Hematopoietic multipotent progenitor cell treated with erythropoietin and hydrocortisone succinate and interleukin-3 and kit ligand, for 6 days (in vitro differentiated cells): ENCODE measurements around the gene CCDC200.
"Not testable (repeated sequence)": the region's sequence is repeated elsewhere in the genome, so short reads cannot be mapped to it uniquely, and the experiment has no call there.

Source experiments
- DNase-seq: peaks from one replicate; pipeline ENCODE4 v3.0.0-alpha.2; 2015

The CCDC200 gene

DNA sequence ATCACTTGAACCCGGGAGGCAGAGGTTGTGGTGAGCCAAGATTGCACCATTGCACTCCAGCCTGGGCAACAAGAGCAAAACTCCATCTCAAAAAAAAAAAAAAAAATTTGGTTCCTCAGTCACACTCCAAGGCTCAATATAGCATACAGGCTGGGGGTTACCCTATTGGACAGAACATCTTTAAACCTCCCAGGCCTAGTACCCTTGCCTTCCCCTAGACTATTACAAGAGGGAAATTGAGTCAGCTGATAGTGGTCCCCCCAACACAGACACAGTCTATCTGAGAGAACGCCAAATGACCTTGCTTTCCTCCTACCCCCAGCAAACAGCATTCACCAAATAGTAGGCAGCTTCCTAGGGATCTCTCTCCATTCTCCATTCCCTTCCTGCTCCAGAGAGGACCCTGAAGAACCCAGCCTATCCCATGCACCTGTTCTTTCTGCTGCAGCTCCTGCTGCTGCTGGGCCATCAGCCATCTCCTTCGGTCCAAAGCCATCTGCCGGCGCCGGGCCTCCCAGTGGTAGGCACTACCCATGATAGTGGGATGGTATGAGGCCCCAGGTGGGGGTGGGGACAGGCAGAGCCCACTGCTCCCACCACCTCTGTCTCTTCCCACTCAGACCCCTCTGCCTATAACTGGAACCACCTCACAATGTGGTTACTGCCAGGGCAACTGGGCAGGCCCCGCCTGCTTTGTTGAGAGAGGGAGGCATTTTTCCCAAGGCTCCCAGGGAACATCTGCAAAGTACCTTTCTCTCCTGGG is at the start of gene CCDC200:
Gene CCDC200, minus strand, starts transcription at position 604 of the 763 bp plus-strand sequence. Its CDS starts 69 bp downstream, at position 535.
- not testable (repeated sequence) for DNase-seq

DNA sequence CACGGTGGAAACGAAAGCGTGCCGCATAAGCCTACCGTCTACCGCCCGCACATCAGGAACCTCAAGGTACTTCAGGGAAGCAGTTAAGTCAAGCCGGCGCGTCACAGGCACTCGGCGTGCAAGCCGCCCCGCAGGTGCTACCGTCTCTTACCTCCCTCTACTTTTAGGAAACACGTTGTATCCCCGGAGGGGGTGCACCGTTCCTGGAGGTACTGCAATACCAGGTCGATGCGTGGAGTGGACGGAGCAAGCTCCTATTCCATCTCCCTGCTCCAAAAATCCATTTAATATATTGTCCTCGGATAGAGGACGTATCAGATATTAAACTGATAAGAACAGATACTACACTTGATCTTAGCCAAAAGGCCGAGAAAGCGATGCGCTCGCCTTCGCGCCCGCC is 44.5 kb upstream of the CCDC200 start:
- not testable (repeated sequence) for DNase-seq

DNA sequence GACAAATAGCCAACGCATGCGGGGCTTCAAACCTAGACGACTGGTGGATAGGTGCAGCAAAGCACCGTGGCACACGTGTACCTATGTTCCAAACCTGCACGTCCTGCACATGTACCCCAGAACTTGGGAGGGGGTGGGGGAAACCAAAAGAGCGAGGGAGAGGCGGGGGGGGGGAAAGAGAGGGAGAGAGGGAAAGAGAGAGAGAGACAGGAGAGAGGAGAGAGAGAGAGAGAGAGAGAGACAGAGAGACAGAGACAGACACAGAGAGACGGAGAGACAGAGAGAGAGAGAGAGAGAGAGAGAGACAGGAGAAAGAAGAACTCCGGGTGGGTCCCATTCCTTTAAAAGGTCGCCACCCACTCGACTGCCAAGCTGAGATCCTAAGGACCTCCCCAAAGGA is 44.1 kb upstream of the CCDC200 start:
- DNase-seq, result not testable (repeated sequence)

DNA sequence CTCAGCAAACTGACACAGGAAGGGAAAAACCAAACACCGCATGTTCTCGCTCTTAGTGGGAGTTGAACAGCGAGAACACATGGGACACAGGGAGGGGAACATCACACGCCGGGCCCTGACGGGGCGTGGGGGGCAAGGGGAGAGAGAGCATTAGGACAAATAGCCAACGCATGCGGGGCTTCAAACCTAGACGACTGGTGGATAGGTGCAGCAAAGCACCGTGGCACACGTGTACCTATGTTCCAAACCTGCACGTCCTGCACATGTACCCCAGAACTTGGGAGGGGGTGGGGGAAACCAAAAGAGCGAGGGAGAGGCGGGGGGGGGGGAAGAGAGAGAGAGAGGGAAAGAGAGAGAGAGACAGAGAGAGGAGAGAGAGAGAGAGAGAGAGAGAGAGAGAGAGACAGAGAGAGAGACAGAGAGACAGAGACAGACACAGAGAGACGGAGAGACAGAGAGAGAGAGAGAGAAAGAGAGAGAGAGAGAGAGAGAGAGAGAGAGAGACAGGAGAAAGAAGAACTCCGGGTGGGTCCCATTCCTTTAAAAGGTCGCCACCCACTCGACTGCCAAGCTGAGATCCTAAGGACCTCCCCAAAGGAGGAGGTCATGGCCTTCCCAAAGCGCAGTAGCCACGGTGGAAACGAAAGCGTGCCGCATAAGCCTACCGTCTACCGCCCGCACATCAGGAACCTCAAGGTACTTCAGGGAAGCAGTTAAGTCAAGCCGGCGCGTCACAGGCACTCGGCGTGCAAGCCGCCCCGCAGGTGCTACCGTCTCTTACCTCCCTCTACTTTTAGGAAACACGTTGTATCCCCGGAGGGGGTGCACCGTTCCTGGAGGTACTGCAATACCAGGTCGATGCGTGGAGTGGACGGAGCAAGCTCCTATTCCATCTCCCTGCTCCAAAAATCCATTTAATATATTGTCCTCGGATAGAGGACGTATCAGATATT is 42.4 kb upstream of the CCDC200 start:
- not testable (repeated sequence) for DNase-seq

DNA sequence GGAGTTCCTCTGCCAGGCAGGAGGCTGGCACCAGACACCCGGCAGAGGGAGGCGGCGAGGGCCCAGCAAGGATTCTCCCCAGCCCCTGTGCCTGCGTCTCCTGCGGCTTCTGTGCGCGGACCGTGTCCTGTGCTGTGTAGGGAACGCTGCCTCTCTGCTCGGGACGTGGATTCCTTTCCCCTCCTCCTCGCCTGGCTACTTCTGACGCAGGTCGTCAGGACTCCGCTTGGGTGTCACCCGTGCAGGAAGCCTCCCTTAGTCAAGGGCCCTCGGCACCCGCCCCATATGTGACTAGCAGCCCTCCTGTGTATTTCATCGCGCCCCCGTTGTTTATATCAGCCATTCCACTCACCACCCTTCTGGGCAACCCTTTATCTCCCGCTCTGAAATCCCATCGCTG is 18.0 kb upstream of the CCDC200 start:
- not testable (repeated sequence) for DNase-seq

DNA sequence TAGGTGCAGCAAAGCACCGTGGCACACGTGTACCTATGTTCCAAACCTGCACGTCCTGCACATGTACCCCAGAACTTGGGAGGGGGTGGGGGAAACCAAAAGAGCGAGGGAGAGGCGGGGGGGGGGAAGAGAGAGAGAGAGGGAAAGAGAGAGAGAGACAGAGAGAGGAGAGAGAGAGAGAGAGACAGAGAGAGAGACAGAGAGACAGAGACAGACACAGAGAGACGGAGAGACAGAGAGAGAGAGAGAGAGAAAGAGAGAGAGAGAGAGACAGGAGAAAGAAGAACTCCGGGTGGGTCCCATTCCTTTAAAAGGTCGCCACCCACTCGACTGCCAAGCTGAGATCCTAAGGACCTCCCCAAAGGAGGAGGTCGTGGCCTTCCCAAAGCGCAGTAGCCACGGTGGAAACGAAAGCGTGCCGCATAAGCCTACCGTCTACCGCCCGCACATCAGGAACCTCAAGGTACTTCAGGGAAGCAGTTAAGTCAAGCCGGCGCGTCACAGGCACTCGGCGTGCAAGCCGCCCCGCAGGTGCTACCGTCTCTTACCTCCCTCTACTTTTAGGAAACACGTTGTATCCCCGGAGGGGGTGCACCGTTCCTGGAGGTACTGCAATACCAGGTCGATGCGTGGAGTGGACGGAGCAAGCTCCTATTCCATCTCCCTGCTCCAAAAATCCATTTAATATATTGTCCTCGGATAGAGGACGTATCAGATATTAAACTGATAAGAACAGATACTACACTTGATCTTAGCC is 12.4 kb upstream of the CCDC200 start:
- not testable (repeated sequence) for DNase-seq

DNA sequence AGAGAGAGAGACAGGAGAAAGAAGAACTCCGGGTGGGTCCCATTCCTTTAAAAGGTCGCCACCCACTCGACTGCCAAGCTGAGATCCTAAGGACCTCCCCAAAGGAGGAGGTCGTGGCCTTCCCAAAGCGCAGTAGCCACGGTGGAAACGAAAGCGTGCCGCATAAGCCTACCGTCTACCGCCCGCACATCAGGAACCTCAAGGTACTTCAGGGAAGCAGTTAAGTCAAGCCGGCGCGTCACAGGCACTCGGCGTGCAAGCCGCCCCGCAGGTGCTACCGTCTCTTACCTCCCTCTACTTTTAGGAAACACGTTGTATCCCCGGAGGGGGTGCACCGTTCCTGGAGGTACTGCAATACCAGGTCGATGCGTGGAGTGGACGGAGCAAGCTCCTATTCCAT is 11.2 kb upstream of the CCDC200 start:
- DNase-seq, result not testable (repeated sequence)

DNA sequence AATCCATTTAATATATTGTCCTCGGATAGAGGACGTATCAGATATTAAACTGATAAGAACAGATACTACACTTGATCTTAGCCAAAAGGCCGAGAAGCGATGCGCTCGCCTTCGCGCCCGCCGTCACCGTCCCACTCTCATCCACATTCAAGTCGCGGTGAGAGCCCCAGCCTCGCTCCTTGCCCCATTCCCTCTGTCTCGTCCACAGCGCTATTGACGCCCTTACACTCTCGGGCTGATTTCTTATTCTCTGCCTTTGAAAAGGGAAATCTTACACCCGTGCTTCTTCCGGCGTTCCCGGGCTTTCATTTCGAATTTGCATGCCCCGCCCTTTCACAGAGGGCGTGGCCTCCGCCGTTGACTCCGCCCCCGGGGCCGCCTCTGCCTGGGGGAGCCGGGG is 5.5 kb upstream of the CCDC200 start, which contains the start of gene RNU2-1:
Gene RNU2-1, minus strand, starts transcription at position 101 of the 400 bp plus-strand sequence.
- not testable (repeated sequence) for DNase-seq

DNA sequence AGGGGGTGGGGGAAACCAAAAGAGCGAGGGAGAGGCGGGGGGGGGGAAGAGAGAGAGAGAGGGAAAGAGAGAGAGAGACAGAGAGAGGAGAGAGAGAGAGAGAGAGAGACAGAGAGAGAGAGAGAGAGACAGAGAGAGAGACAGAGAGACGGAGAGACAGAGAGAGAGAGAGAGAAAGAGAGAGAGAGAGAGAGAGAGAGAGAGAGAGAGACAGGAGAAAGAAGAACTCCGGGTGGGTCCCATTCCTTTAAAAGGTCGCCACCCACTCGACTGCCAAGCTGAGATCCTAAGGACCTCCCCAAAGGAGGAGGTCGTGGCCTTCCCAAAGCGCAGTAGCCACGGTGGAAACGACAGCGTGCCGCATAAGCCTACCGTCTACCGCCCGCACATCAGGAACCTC is 4.8 kb upstream of the CCDC200 start:
- DNase-seq, result not testable (repeated sequence)

DNA sequence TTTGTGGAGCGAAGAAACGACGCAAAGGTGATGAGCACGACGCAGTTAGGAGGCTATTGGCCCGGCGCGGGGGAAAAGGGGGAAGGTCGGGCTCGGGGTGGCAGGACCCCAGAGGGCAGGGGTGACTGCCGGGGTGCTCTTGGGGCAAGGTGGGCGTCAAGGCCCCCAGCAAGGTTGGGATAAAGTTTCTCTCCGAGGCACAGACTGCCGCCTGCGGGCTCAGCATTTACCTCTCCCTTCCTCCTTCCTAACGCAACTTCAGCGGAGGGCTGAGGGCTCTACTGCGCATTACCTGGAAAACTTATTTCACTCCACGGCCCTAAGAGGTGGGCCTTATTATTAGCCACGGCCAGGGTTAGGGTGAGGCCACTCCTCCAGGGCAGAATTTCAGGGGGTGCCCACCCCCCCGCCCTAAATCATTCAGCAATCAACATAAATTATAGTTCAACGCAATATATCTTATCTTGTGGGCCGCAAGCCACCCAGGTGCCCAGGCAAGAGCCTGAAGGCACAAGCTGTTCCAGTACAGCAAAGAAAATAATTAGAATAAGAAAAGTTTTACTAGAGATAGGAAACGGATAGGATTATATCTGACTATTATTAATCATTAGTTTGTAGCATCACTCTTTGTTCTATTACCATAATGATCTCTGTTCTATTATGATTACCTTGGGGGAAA is 3.7 kb upstream of the CCDC200 start:
- peak; percentile 45 for DNase-seq

DNA sequence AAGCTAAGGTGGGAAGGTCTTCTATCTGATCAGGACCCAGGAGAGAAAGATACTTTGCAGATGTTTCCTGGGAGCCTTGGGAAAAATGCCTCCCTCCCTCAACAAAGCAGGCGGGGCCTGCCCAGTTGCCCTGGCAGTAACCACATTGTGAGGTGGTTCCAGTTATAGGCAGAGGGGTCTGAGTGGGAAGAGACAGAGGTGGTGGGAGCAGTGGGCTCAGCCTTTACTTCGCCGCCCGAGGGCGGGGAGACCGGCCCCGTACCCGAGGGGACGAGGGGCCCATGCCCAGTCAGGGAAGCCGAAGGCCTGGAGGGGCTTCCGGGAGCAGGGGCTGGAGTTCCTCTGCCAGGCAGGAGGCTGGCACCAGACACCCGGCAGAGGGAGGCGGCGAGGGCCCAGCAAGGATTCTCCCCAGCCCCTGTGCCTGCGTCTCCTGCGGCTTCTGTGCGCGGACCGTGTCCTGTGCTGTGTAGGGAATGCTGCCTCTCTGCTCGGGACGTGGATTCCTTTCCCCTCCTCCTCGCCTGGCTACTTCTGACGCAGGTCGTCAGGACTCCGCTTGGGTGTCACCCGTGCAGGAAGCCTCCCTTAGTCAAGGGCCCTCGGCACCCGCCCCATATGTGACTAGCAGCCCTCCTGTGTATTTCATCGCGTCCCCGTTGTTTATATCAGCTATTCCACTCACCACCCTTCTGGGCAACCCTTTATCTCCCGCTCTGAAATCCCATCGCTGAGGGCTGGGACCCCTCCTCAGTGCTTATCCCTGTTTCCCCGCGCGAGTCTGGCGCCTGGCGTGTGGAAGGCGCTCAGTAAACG is 3.0 kb upstream of the CCDC200 start:
- DNase-seq, result not testable (repeated sequence)

DNA sequence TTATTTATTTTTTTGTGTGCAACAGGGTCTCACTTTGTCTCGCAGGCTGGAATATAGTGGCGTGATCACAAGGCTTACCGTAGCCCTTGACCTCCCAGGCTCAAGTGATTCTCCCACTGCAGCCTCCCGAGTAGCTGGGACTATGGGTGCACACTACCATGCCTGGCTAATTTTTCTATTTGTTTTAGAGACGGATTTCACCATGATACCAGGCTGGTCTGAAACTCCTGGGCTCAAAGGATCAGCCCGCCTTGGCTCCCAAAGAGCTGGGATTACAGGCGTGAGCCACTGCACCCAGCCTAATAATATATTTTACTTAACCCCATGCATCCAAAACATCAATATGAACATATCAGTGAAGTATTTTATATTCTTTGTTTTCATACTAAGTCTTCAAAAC is 2.0 kb downstream of the CCDC200 start:
- DNase-seq, result no peak

DNA sequence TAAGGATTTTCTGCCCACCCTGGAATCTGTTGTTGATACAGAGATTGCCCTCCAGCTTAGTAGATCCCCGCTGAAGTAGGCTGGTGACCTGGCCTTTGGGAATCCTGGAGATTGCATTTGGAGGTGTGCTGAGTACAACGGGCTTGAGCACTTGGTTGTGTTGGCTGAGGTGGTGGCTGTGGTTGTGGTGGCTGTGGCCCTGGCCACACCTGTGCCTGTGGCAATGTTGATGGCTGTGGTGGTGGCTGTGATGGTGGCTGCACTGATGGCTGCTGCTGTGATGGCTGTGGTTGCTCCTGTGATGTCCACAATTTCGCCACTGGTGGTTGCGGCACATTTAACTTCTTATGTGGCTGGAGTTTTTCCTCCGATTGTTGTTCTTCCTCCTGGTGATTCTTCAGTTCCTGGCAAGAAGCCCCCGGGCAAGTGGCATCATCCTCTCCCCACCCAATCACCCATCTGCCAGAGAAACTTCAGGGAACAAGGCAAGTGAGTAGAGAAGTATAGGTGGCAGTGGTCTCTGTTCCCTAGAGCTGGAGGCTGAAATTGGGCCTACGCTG is 4.2 kb downstream of the CCDC200 start:
- peak; percentile 0 for DNase-seq

DNA sequence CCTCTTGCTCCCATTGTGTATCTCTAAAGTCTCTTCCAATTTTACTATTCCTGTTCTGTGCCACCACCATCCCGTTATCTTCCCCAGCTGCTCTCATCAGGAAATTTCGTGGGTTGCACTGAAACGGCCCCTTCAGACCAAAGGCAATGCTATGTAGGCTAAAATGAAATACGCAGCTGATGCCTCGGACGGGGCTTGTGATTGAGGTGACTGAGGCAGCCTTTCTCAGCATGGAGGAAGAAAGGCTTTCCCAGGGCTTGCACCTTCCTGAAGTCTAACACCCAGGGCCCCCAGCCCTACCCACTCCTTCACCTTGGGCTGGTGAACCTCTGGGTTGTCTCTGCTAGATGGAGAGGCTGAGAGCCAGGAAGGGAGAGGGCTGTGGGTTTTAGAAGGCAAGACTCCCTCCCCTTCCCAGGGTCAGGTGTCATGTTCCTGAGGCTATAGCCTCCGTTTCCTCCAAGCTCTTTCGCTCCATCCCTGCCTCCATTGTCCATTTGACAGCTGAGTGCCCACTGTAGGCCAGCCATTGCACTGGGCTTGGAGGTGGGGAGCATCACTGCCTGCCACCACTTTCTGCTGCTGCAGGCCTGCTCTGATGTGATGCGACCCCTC is 7.8 kb downstream of the CCDC200 start:
- DNase-seq, result peak; percentile 0

DNA sequence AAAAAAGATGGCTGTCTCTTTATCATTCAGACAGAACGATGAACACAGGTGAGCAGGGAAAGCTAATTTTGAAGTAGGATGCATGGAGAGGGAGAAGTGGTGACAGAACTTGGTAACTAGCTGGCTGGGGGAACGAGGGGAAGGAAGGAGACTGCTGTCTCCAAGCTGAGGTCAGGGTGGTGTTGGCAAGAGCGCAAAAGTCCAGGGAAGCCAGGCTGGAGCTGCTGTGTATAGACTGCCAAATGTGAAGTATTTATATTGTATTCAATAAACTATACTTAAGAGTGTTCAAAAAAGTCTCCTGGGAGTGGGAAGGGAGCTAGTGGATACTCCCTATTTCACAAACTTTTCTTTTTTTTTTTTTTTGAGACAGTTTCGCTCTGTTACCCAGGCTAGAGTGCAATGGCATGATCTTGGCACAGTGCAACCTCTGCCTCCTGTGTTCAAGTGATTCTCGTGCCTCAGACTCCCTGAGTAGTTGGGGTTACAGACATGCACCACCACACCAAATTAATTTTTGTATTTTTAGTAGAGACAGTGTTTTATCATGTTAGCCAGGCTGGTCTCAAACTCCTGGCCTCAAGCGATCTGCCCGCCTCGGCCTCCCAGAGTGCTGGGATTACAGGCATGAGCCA is 8.6 kb downstream of the CCDC200 start:
- peak; percentile 0 for DNase-seq

DNA sequence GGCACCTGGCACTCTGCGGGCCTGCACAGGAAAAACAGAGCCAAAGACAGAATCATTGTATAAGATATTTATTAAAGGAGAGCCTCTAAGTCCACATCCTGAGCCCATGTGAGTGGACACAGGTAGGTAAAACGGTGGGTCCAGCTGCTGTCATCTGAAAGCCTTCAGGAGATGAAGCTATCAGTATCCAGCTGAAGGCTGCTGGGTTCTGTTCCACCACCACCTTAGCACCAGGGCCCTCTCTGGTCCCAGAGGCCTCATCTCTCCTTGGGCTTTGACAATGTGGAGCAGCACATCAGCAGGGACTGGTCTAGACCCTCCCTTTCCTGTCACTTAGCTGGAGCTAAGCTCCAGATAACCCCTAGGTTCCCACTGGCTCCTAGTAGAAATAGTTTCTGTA is 9.4 kb downstream of the CCDC200 start:
- DNase-seq, result no peak

DNA sequence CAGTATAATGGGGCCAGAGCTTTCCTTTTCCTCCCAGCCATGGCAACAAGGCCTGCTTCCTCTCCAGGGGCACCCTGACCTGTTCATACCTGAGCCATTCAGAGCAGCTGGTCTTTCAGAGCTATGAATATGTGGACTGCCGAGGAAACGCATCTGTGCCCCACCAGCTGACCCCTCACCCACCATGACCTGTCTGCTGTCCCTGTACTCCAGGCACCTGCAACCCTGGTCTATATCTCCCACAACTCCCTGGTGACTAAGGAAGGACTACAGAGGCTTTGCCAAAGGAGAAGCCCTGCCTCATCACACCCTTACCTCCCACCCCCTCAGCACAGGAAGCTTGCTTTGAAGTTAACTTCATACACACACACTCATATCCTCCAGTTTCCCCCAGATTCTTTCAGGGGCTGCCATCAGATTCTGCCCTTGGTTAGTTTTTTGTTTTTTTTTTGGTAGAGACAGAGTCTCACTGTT is 10.8 kb downstream of the CCDC200 start:
- DNase-seq, result no peak

DNA sequence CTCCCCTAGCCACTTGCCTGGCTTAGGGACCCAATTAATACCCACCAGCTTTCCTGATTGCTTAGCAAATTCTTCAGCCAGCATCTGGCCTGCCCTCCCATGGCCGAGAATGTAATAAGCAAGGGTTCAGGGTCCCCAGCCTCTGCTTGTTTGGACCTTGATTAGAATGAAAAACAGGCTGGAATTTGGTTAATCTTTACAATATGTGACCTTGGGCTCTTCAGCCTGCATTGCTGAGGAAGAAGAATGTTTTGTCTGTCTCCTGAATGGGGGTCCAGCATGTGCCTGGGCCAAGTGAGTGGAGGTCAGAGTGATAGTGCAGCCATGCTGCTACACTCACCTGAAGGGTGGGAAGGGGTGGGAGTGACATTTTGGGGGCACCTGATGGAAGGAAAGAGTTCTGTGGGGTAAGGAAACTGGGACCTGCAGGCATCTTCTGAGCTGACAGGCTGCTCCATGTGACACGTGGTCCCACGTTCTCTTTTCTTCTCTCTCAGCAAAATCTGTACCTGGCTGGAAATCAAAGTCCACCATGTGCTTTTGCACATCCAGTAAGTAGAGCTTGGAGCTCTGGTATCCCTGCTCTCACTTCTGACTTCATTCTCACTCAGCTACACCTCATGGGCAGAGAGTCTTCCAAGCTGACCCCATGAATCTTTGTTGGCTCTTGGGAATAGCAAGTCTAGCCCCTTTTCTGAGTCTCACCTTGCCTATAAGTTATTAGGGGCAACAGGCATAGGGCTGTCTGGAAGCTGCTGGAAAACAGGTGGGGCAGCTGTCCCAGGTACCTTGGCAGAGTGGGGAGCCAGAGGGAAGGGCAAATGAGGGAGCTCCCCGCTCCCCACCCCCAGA is 11.4 kb downstream of the CCDC200 start:
- DNase-seq, result no peak

DNA sequence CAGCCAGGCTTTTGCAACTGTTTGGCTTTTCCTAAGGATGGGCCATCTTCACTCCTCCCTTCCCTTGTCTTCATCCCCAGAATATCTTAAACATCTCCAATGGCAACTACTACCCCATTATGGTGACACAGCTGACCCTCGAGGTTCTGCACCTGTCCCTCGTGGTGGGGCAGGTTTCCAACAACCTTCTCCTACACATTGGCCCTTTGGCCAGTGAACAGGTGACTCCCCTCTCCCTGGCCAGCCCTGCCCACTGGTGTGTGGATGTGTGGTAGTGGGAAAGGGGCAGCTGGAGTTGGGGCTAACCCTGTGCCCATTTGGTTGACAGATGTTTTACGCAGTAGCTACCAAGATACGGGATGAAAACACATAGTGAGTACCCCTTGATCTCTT is 12.1 kb downstream of the CCDC200 start:
- no peak for DNase-seq
